LNCaP clone FGC (cell line): Measurements from ENCODE around the gene MAS1.
"Not testable (repeated sequence)": the region's sequence is repeated elsewhere in the genome, so short reads cannot be mapped to it uniquely, and the experiment has no call there.

ENCODE experiments used
- DNase-seq: peaks from one replicate; pipeline ENCODE4 v3.0.0-alpha.2; 2011; ENCODE audit warnings: low read depth
- H3K4me3 ChIP-seq: 2 replicates; pipeline ENCODE4 v1.5.1; 2011; ENCODE audit warnings: mild to moderate bottlenecking, low read depth, low read length, control low read depth
- CTCF ChIP-seq: IDR thresholded peaks from 2 replicates; pipeline ENCODE4 v1.5.1; 2012; ENCODE audit warnings: mild to moderate bottlenecking; ENCODE audit not compliant: control insufficient read depth, insufficient read depth; ENCODE audit errors: extremely low read depth

MAS1 gene

GRCh38 chr6:159914565-159914923, 23.8 kb downstream of the MAS1 start:
- no peak for TF ChIP-seq CTCF
- no peak for DNase-seq

GRCh38 chr6:159915397-159915796, 24.6 kb downstream of the MAS1 start:
- TF ChIP-seq CTCF: no peak

More at GRCh38 chr6:159914565-159914923, 23.8 kb downstream of the MAS1 start:
- H3K4me3 ChIP-seq: no peak overlapping the region

GRCh38 chr6:159916237-159916636, 25.4 kb downstream of the MAS1 start:
- TF ChIP-seq CTCF: no peak
- no peak for DNase-seq
- H3K4me3 ChIP-seq: no peak overlapping the region

More at GRCh38 chr6:159915397-159915796, 24.6 kb downstream of the MAS1 start:
- no peak overlapping the region for H3K4me3 ChIP-seq
- no peak for DNase-seq

- DNase-seq: no peak
- no peak overlapping the region for H3K4me3 ChIP-seq
- no peak for TF ChIP-seq CTCF
Observed at GRCh38 chr6:159916752-159917151, 26.0 kb downstream of the MAS1 start.

GRCh38 chr6:159919011-159919511, 28.3 kb downstream of the MAS1 start:
- TF ChIP-seq CTCF: no peak
- no peak overlapping the region for H3K4me3 ChIP-seq
- DNase-seq: no peak

- DNase-seq: no peak
- TF ChIP-seq CTCF: no peak
- no peak overlapping the region for H3K4me3 ChIP-seq
Observed at GRCh38 chr6:159919800-159920199, 29.0 kb downstream of the MAS1 start.

GRCh38 chr6:159924150-159924549, 33.4 kb downstream of the MAS1 start:
- DNase-seq, H3K4me3 ChIP-seq: not testable (repeated sequence)
